GM20000 (cell line): ENCODE results near the gene TGIF2.
"Not testable (repeated sequence)": the region's sequence is repeated elsewhere in the genome, so short reads cannot be mapped to it uniquely, and the experiment has no call there.

Experiments
- DNase-seq: peaks from one replicate; pipeline ENCODE4 v3.0.0; 2012; ENCODE audit warnings: low spot score
- TF ChIP-seq, protein P1 (sequence below): IDR thresholded peaks from 2 replicates; pipeline ENCODE4 v1.5.1; 2012; ENCODE audit warnings: mild to moderate bottlenecking, control low read depth; ENCODE audit errors: extremely low read depth, missing control alignments

The TGIF2 gene

DNA sequence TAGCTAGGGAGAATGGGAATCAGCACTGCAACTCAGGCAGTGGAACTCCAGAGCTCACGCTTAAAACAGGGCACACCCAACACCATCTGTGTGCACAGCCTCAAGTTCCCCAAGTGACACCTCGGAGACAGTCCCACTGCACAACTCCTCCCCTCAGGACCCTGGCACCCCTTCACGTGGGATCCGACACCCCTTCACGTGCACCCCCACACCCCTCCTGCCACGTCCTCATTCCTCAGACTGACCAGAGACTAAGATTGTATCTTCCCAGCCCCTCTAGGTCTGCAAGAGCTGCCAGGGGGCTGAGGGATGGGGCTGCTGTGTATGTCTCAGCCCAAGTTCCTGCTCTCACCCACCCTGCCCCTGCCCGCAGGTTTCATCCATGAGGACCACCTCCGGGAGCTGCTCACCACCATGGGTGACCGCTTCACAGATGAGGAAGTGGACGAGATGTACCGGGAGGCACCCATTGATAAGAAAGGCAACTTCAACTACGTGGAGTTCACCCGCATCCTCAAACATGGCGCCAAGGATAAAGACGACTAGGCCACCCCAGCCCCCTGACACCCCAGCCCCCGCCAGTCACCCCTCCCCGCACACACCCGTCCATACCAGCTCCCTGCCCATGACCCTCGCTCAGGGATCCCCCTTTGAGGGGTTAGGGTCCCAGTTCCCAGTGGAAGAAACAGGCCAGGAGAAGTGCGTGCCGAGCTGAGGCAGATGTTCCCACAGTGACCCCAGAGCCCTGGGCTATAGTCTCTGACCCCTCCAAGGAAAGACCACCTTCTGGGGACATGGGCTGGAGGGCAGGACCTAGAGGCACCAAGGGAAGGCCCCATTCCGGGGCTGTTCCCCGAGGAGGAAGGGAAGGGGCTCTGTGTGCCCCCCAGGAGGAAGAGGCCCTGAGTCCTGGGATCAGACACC, 24.4 kb upstream of the TGIF2 start:
- TF ChIP-seq, protein P1, sequence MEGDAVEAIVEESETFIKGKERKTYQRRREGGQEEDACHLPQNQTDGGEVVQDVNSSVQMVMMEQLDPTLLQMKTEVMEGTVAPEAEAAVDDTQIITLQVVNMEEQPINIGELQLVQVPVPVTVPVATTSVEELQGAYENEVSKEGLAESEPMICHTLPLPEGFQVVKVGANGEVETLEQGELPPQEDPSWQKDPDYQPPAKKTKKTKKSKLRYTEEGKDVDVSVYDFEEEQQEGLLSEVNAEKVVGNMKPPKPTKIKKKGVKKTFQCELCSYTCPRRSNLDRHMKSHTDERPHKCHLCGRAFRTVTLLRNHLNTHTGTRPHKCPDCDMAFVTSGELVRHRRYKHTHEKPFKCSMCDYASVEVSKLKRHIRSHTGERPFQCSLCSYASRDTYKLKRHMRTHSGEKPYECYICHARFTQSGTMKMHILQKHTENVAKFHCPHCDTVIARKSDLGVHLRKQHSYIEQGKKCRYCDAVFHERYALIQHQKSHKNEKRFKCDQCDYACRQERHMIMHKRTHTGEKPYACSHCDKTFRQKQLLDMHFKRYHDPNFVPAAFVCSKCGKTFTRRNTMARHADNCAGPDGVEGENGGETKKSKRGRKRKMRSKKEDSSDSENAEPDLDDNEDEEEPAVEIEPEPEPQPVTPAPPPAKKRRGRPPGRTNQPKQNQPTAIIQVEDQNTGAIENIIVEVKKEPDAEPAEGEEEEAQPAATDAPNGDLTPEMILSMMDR = no peak
- DNase-seq = no peak

DNA sequence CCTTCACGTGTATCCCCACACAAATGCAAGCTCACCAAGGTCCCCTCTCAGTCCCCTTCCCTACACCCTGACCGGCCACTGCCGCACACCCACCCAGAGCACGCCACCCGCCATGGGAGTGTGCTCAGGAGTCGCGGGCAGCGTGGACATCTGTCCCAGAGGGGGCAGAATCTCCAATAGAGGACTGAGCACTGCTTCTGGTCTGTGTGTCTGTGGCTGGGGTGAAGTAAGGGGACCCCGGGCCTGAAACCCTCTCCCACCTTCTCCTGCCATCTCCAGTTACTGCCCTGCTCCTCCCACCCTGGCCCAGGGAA, 23.8 kb upstream of the TGIF2 start:
- TF ChIP-seq, protein P1 = no peak
- no peak for DNase-seq

DNA sequence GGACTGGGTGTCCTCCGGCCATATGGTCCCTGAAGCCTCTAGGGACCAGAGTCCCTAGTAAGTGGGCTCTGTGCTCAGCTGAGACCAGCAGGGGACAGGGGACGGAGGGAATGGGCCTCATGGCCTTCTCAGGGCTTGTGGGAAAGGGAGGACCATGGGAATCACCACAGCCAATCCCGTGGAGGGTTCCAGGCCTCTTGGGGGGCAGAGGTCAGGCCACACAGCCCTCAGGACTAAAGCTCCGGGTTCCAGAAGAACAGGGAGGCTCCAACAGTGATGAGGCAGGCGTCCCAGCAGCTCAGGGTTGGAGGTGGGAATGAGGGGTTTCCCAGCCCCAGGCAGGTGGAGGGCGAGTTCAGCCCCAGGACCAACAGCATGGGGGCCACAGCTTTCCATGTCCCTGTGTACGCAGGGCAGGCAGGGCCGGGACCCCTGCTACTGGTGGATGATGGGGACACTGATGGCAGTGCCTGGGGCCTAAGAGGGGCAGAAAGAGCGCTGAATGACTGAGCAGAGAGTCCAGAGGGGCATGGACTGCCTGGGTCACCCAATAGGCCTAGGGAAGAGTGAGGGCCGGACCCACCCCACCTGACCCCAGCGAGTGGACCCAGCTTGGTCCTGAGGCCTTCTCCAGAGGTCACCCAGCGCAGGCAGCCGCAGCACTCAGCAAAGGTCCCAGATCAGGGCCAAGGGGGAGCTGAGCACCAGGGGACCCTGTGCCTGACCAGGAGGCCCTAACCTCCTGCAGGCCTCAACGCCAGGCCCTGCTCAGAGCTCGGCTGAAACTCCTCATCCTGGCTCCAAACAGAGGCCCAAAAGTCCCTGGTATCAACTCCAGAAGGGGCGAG, 23.2 kb upstream of the TGIF2 start:
- DNase-seq = no peak
- TF ChIP-seq, protein P1 = no peak

DNA sequence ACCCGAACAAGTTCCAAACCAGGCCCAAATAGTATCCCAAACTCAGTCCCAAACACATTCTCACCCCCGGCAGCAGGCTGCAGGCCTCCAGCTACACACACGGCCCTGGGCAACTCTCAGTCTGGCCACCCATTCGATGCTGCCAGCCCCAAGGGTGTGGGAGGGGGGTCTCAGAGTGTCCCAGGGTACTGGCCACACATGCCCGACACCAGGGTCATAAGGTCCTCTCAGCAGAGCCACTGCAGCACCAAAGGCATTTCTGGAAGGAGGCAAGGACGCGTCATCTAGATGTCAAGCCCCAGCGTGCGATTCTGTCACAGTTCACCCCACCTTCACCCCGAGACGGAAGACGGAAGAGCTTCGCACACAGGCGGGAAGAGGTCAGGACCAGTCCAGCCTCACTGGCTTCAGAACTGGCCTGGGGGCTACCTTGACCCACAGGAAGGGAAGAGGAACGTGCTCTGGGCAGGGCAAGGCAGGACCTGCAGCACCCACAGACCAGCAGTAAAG, 22.6 kb upstream of the TGIF2 start:
- TF ChIP-seq, protein P1 = no peak
- DNase-seq = no peak

DNA sequence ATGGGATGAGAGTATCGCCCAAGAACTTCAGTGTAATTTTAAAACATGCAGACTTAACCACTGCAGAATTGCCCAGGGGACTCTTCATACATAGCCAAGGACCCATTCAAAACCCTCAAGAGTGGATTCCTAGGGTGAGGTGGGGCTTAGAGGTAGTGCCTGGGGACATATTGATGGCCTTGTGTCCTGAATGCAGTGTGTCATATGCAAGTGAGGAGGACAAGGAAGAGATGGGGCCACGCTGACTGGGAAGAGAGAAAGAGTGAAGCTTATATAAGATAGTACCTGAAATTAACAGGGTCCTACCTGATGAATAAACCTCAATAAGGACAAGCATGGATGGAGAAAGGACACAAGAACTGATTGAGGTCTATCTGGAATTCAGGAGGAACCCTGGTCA, 18.1 kb upstream of the TGIF2 start:
- TF ChIP-seq, protein P1 = no peak
- no peak for DNase-seq

DNA sequence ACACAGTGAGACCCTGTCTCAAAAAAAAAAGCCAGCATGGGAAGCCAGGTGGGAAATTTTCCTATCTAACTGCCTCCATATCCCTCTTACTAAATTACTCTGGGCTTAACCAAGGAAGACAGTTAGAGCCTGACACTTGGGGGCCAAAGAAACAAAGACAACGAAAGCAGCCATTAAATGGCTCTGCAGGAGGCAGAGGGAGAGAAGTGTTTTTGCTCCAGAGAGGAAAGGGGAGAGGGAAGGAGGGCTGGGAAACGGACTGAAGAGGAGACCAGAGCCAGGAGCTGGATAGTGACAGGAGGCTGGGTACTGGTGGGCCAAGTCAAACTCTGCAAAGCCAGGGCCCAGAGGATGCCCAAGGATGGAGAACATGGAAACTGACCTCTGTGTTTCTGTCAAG, 10.7 kb upstream of the TGIF2 start:
- no peak for DNase-seq
- TF ChIP-seq, protein P1 = no peak

DNA sequence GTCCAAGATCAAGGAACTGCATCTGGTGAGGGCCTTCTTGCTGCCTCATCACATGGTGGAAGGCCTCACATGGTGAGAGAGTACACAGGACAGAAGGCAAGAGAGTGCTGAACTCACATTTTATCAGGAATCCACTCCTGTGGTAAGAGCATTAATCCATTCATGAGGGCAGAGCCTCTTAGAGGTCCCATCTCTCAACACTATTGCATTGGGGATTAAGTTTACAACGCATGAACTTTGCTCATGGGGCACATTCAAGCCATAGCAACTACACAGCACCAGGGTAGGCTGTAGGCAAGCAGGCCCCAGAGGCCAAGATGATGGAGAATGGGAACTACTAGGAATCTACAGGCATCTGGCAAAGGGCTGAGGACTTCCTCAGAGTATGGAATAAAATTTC, 10.0 kb upstream of the TGIF2 start:
- TF ChIP-seq, protein P1 = no peak
- DNase-seq = no peak

DNA sequence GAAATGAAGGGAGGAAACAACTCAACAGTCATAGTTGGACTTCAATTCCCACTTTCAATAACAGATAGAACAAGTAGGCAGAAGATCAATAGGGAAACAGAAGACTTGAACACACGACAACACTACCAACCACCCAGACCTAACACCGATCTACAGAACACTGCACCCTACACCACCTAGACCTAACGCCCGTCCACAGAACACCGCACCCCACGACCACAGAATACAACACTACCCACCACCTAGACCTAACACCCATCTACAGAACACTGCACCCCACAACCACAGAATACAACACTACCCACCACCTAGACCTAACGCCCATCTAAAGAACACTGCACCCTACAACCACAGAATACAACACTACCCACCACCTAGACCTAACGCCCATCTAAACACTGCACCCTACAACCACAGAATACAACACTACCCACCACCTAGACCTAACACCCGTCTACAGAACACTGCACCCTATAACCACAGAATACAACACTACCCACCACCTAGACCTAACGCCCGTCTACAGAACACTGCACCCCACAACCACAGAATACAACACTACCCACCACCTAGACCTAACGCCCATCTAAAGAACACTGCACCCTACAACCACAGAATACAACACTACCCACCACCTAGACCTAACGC, 9.2 kb upstream of the TGIF2 start:
- not testable (repeated sequence) for DNase-seq

DNA sequence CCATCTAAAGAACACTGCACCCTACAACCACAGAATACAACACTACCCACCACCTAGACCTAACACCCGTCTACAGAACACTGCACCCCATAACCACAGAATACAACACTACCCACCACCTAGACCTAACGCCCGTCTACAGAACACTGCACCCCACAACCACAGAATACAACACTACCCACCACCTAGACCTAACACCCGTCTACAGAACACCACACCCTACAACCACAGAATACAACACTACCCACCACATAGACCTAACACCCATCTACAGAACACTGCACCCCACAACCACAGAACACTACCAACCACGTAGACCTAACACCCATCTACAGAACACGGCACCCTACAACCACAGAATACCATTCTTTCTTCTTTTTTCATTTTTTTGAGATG, 8.7 kb upstream of the TGIF2 start:
- DNase-seq = not testable (repeated sequence)
